ENCODE data around the gene KRT27. TPM values are rescaled to one million over a fixed set of nuclear protein-coding genes. Genes with fewer than 3 reads are reported as not detected.
A peak's percentile ranks its signal among the peaks of the same experiment; 100 is the strongest.

Gene KRT27
- total RNA-seq, 1 donor from 2014 or later = not detected

- Mint-ChIP-seq H3K4me3 (ENCODE audit: unreplicated experiment) (no peak overlapping the region), H3K36me3 (ENCODE audit: low read depth, unreplicated experiment) (no peaks in the 10 kb centered on the region), H3K9me3 (ENCODE audit: unreplicated experiment) (no peaks in the 10 kb centered on the region), H3K27ac (ENCODE audit: unreplicated experiment) (no peak overlapping the region), H3K27me3 (ENCODE audit: unreplicated experiment) (no peaks in the 10 kb centered on the region), H3K4me1 (ENCODE audit: unreplicated experiment) (peaks cover 15% of the 10 kb centered on the region)
- no peak for DNase-seq (ENCODE audit: low spot score)
- TF ChIP-seq CTCF (IDR thresholded peaks at IDR 0.05; ENCODE audit: unreplicated experiment) = no peak
Observed at GRCh38 chr17:40794466-40794865, 12.1 kb upstream of the KRT27 start.

GRCh38 chr17:40793832-40794231, 11.5 kb upstream of the KRT27 start:
- Mint-ChIP-seq H3K4me3 (ENCODE audit: unreplicated experiment) (no peak overlapping the region), H3K9me3 (ENCODE audit: unreplicated experiment) (no peaks in the 10 kb centered on the region), H3K27ac (ENCODE audit: unreplicated experiment) (no peak overlapping the region), H3K27me3 (ENCODE audit: unreplicated experiment) (no peaks in the 10 kb centered on the region), H3K36me3 (ENCODE audit: low read depth, unreplicated experiment) (no peaks in the 10 kb centered on the region), H3K4me1 (ENCODE audit: unreplicated experiment) (peaks cover 22% of the 10 kb centered on the region)
- TF ChIP-seq CTCF (IDR thresholded peaks at IDR 0.05; ENCODE audit: unreplicated experiment) = no peak
- DNase-seq (ENCODE audit: low spot score) = no peak

- no peak overlapping the region for H3K4me3 Mint-ChIP-seq (ENCODE audit: unreplicated experiment)
- H3K27me3 Mint-ChIP-seq (ENCODE audit: unreplicated experiment) = no peaks in the 10 kb centered on the region
- no peaks in the 10 kb centered on the region for H3K36me3 Mint-ChIP-seq (ENCODE audit: low read depth, unreplicated experiment)
- DNase-seq (ENCODE audit: low spot score) = no peak
- peak; percentile 50 for TF ChIP-seq CTCF (IDR thresholded peaks at IDR 0.05; ENCODE audit: unreplicated experiment)
- no peaks in the 10 kb centered on the region for H3K9me3 Mint-ChIP-seq (ENCODE audit: unreplicated experiment)
- H3K4me1 Mint-ChIP-seq (ENCODE audit: unreplicated experiment) = peaks cover 33% of the 10 kb centered on the region
- no peak overlapping the region for H3K27ac Mint-ChIP-seq (ENCODE audit: unreplicated experiment)
Observed at GRCh38 chr17:40791787-40792436, 9.6 kb upstream of the KRT27 start.

GRCh38 chr17:40791111-40791510, 8.8 kb upstream of the KRT27 start:
- no peaks in the 10 kb centered on the region for H3K9me3 Mint-ChIP-seq (ENCODE audit: unreplicated experiment)
- H3K27ac Mint-ChIP-seq (ENCODE audit: unreplicated experiment) = no peak overlapping the region
- no peaks in the 10 kb centered on the region for H3K36me3 Mint-ChIP-seq (ENCODE audit: low read depth, unreplicated experiment)
- H3K4me1 Mint-ChIP-seq (ENCODE audit: unreplicated experiment) = peaks cover 32% of the 10 kb centered on the region
- no peak overlapping the region for H3K4me3 Mint-ChIP-seq (ENCODE audit: unreplicated experiment)
- no peaks in the 10 kb centered on the region for H3K27me3 Mint-ChIP-seq (ENCODE audit: unreplicated experiment)
- no peak for TF ChIP-seq CTCF (IDR thresholded peaks at IDR 0.05; ENCODE audit: unreplicated experiment)
- no peak for DNase-seq (ENCODE audit: low spot score)

- H3K9me3 Mint-ChIP-seq (ENCODE audit: unreplicated experiment) = no peaks in the 10 kb centered on the region
- H3K4me1 Mint-ChIP-seq (ENCODE audit: unreplicated experiment) = no peaks in the 10 kb centered on the region
- no peak for TF ChIP-seq CTCF (IDR thresholded peaks at IDR 0.05; ENCODE audit: unreplicated experiment)
- H3K27me3 Mint-ChIP-seq (ENCODE audit: unreplicated experiment) = peaks cover 2% of the 10 kb centered on the region
- no peak overlapping the region for H3K4me3 Mint-ChIP-seq (ENCODE audit: unreplicated experiment)
- no peaks in the 10 kb centered on the region for H3K36me3 Mint-ChIP-seq (ENCODE audit: low read depth, unreplicated experiment)
- no peak overlapping the region for H3K27ac Mint-ChIP-seq (ENCODE audit: unreplicated experiment)
- DNase-seq (ENCODE audit: low spot score) = no peak
Observed at GRCh38 chr17:40779181-40779909, 3.0 kb downstream of the KRT27 start.

All from endothelial cell (in vitro differentiated cells).